Neutrophil (primary cell): Measurements from ENCODE around the gene EEPD1.

Experiments used
- H3K27ac ChIP-seq: fragments of 200-600 bp; sonication (generic); 2 replicates; pipeline ENCODE4 v1.5.1; 2016; ENCODE audit warnings: mild to moderate bottlenecking, moderate library complexity
- H3K27me3 ChIP-seq: fragments of 200-600 bp; sonication (generic); 2 replicates; pipeline ENCODE4 v1.6.0; 2016; ENCODE audit warnings: mild to moderate bottlenecking
- H3K36me3 ChIP-seq: fragments of 200-600 bp; sonication (generic); 2 replicates; pipeline ENCODE4 v1.5.1; 2017
- H3K4me1 ChIP-seq, 2 experiments: fragments of 200-600 bp in 1 of 2; sonication (generic) in 1 of 2; 1 replicate in 1 of 2; 2 replicates in 1 of 2; pipeline versions ENCODE4 v1.5.1 to v1.6.1; 2013 to 2016; ENCODE audit warnings: low read depth in 1 of 2, low read length in 1 of 2, mild to moderate bottlenecking in 1 of 2, moderate library complexity in 1 of 2; ENCODE audit not compliant: control insufficient read depth in 1 of 2, insufficient read depth in 1 of 2
- H3K4me3 ChIP-seq, 2 experiments: fragments of 200-600 bp in 1 of 2; sonication (generic) in 1 of 2; 1 replicate in 1 of 2; 2 replicates in 1 of 2; pipeline ENCODE4 v1.5.1; 2013 to 2016; ENCODE audit warnings: low read depth in 1 of 2, low read length in 1 of 2, mild to moderate bottlenecking in 1 of 2, moderate library complexity in 1 of 2
- H3K9me3 ChIP-seq: fragments of 200-600 bp; sonication (generic); 2 replicates; pipeline ENCODE4 v1.5.1; 2016
- CTCF ChIP-seq: fragments of 200-600 bp; sonication (generic); IDR thresholded peaks from 2 replicates; pipeline ENCODE4 v1.5.1; 2016; ENCODE audit warnings: antibody characterized with exemption

EEPD1 gene

GRCh38 chr7:36154255-36155212 lies 1.5 kb downstream of the EEPD1 start:
- peaks cover 32% of the 10 kb centered on the region for H3K36me3 ChIP-seq
- no peaks in the 10 kb centered on the region for H3K27me3 ChIP-seq
- peak overlapping the region; percentile 90 for H3K27ac ChIP-seq
- peak overlapping the region; percentile 99 to 100 for H3K4me3 ChIP-seq
- peaks cover 51 to 72% of the 10 kb centered on the region in 2 experiments for H3K4me1 ChIP-seq
- H3K9me3 ChIP-seq = no peaks in the 10 kb centered on the region
- TF ChIP-seq CTCF = no peak

DNA sequence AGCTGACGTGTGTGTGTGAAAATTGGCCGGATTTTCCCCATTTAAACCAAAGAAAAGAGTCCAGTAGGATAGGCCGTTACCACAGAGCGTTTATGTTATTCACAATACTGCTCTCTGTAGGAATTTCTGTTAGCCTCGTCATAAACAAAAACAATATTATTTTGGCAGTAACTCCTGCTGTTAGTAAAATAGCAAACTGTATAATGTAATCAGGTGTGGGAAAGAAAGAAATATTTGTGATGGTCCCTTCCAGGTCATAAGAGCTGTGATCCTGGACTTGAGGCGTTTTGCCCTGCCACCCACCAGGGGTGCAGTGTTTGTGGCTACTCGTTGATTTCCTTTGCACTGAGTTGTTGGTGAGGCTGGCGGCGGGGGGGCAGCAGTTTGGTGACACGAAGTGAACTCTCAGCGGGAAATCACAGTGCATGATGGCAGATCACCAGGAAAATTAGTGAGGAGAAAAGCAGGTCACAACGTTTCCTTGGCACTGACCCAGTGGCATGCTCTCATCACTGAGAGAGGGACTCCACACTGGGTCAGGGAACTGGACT lies 2.8 kb downstream of the EEPD1 start:
- Histone ChIP-seq H3K36me3 (peaks cover 32% of the 10 kb centered on the region), H3K27me3 (no peaks in the 10 kb centered on the region), H3K4me1 (peaks cover 51 to 67% of the 10 kb centered on the region in 2 experiments), H3K27ac (no peak overlapping the region), H3K4me3 (peak overlapping the region; percentile 99 to 100), H3K9me3 (no peaks in the 10 kb centered on the region)
- TF ChIP-seq CTCF = no peak

DNA sequence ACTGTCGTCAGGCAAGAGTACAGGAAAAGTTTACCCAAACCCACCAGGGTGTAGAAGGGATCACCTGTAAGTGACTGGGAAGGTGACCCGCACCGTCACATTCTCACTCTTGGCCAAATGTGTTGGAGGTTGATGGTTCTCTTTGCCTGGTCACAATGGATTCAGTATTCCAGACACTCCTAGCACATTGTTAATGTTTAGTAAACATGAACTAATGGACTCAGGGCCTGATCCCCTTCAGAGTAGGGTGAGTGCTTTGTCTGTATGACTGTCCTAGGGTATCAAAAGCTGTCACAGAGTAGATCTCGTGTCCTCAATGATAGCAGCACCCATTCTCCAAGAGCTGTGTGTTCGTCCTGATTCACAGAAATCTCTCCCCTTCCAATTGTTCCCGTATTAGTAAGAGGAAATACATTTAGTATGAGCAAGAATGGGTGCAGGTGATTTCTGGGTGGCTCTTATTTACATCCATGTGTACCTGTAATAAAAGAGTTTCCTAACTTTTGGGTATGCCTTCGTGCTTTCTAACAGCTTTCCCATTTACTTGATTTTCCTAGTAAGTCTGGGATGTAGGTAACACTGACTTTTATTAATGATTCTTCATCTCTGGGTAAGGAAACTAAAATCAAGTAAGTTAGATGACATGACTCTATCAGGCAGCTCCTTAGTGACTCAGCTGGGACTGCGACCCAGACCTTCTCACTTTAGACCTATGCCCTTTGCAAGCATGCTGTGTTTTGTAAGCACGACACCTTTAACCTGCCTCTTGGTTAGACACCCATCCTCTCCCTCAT lies 4.7 kb downstream of the EEPD1 start:
- Histone ChIP-seq H3K36me3 (peaks cover 32% of the 10 kb centered on the region), H3K9me3 (no peaks in the 10 kb centered on the region), H3K27me3 (no peaks in the 10 kb centered on the region), H3K4me3 (no peak overlapping the region), H3K4me1 (peaks cover 63 to 77% of the 10 kb centered on the region in 2 experiments), H3K27ac (no peak overlapping the region)
- no peak for TF ChIP-seq CTCF

GRCh38 chr7:36158321-36158605 lies 5.2 kb downstream of the EEPD1 start:
- no peak for TF ChIP-seq CTCF
- peaks cover 67 to 78% of the 10 kb centered on the region in 2 experiments for H3K4me1 ChIP-seq
- H3K27ac ChIP-seq = no peak overlapping the region
- H3K27me3 ChIP-seq = no peaks in the 10 kb centered on the region
- H3K36me3 ChIP-seq = peaks cover 28% of the 10 kb centered on the region
- H3K9me3 ChIP-seq = no peaks in the 10 kb centered on the region
- no peak overlapping the region for H3K4me3 ChIP-seq

- peak overlapping the region; percentile 9 for H3K27ac ChIP-seq
- peaks cover 23% of the 10 kb centered on the region for H3K36me3 ChIP-seq
- TF ChIP-seq CTCF = no peak
- no peaks in the 10 kb centered on the region for H3K9me3 ChIP-seq
- H3K4me1 ChIP-seq = peaks cover 62 to 75% of the 10 kb centered on the region in 2 experiments
- H3K4me3 ChIP-seq = no peak overlapping the region
- H3K27me3 ChIP-seq = no peaks in the 10 kb centered on the region
Observed at GRCh38 chr7:36159618-36160017, 6.6 kb downstream of the EEPD1 start.
